HG03108 (cell line): Measurements from ENCODE around the gene ARMH4.
A peak's percentile ranks its signal among the peaks of the same experiment; 100 is the strongest.

Experiments used
- ATAC-seq: cut with Tn5 transposase; IDR thresholded peaks from one replicate; pipeline ENCODE4 v1.9.1; 2021; ENCODE audit warnings: moderate library complexity; ENCODE audit not compliant: unreplicated experiment

The ARMH4 gene, protein sequence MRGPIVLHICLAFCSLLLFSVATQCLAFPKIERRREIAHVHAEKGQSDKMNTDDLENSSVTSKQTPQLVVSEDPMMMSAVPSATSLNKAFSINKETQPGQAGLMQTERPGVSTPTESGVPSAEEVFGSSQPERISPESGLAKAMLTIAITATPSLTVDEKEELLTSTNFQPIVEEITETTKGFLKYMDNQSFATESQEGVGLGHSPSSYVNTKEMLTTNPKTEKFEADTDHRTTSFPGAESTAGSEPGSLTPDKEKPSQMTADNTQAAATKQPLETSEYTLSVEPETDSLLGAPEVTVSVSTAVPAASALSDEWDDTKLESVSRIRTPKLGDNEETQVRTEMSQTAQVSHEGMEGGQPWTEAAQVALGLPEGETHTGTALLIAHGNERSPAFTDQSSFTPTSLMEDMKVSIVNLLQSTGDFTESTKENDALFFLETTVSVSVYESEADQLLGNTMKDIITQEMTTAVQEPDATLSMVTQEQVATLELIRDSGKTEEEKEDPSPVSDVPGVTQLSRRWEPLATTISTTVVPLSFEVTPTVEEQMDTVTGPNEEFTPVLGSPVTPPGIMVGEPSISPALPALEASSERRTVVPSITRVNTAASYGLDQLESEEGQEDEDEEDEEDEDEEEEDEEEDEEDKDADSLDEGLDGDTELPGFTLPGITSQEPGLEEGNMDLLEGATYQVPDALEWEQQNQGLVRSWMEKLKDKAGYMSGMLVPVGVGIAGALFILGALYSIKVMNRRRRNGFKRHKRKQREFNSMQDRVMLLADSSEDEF

DNA sequence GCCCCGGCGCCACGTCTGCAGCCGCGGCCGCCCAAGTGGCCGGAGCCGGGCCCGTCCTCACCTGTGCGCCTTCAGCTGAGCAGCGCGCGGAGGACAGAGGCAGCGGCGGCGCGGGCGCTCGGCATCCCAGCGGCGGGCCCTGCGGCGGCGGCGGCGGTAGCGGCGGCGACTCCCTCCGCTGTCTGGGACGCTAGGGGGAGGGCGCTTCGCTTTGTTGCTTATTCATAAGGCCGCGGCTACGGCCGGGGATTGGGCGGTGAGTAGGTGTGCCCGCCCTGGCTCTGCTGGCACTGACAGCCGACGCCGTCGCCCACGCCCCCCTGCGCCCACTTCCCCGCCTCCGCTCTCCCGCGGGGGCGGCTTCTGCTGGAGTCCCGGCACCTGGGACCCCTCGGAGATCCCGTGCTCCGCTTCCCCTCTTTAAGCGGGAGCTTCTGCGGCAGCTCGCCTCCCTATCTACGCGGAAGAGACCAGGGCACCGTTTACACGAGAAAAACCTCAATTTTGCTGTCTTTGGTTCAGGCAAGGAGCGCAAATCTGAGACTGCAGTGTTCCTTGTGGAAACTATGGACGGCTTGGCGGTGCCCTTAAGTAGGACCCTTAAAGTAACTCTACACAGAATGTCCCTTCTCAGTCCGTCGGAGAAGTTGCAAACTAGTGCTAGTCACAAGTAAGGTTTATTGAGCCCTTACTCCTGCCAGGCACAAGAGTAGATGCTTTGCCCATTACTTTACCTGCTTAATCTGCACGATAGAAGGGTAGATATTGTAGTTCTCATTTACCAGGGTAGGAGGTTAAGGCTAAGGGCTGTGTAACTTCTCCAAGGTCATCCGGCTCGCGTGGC is at the start of gene ARMH4:
ARMH4 (minus strand) TSS at position 200 of the 844 bp plus-strand sequence. CDS start 12,855 bp downstream, outside the sequence.
- peak; percentile 82 for ATAC-seq

DNA sequence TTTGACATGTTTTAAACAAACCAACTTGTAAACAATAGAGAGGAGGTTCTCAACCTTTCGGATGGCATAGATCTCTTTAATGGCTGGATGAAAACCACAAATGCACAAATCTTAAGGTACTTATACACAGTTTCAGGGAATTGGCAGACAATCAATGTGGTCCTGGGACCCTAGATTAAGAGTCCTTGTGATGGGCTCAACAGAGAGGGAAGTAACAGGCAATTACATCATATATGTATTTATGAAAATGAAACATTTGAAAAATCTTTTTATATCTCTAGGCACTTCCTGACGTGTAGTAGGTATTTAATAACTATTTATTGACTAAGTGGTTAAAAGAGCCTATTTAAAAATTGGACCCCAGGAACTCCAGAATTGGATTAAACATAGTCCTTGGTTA is 48.8 kb upstream of the ARMH4 start:
- no peak for ATAC-seq

DNA sequence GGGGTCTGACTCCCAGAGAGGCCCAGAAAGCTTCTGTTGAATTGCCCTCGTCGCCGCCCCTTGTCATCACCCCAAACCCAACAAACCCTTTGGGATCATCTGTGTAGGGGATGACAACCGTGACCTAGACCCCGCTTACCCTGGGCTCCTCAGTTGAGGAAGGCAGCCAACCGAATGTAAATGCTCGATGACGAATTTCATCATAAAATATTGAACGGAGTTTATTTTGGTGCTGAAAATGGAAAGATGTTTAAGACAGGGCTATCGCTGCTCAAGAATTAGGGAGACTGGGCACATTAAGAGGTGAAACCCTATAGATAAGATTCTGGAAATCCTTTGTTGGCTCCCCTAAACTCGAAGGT is 48.4 kb upstream of the ARMH4 start:
- ATAC-seq, result peak; percentile 5

DNA sequence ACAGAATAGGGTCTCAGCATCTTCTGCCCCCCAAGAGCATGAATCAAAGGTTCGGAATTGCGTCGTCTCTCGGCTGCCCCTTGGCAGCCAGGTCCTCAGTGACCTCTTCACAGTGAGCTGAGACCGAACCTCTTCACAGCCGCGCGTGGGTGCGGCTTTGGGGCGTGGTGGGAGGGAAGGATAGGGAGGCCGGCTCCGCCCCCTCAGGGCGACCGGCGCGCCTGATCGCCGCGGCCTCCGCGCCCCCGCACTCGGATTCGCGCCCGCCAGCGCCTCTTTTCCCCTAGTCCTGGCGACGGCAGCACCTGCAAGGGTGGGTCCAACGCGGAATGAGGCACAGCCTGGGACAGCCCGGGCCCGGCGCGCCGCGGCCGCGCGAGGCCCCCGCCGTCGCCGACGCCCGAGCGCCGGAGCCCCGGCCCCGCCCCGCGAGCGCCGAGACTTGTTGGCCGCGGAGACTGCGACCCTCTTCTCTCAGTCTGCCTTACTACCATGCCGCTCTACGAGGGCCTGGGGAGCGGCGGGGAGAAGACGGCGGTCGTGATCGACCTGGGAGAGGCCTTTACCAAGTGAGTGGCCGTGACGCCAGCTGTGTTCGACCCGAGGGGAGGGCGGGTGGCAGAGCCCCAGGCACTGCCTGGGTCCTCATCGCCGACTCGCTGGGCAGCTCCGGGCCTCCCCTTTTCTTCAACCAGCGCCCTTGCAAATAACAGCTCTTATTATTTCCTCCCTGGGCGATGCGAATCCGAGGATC is 47.9 kb upstream of the ARMH4 start, which contains the start of gene ACTR10:
ACTR10 (plus strand) TSS at position 424 of the 754 bp plus-strand sequence; CDS start at position 493, 69 bp downstream.
- ATAC-seq, result peak; percentile 94

DNA sequence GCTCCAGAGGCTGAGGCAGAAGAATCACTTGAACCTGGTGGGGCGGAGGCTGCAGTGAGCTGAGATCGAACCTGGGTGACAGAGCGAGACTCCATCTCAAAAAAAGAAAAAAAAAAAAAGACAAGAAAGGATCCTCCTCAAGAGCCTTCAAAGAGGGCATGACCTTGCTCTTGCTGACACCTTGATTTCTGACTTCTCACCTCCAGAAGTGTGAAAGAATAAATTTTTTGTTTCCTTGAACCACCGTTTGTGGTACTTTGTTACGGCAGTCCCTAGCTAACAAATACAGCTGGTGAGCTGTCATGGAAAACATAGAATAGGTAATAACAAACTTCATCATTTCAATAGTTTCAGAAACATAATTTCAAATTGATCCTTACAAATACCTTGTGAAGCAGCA is 46.1 kb upstream of the ARMH4 start:
- no peak for ATAC-seq

DNA sequence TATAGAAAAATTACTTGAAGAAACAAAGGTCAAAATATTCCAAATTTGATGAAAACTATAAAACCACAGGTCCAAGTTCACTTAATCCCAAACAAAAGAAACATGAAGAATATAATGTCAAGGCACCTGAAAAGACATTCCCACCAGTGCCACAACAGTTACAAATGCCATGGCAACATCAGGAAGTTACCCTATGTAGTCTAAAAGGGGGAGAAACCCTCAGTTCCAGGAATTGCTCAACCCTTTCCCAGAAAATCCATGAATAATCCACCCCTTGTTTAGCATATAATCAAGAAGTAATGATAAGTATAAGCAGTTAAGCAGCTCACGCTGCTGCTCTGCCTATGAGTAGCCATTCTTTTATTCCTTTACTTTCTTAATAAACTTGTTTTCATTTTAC is 44.2 kb upstream of the ARMH4 start:
- no peak for ATAC-seq

DNA sequence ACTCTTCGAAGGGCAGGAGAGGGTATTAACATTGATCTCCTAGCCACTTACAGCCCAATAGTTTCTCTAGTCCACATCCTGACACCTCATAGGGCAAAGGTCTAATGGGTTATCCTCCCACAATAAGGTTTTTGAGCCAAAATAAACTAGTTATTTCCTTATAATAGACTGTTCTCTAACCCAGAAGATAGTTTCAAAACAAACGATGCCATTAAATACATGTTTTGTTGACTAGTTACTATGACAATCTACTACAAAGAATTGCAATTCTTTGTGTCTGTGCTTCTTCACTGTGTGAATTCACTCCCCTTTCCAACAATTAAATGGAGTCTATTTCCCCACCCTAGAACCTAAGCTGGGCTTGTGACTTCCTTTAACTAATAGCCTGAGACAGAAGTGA is 41.5 kb upstream of the ARMH4 start:
- no peak for ATAC-seq

DNA sequence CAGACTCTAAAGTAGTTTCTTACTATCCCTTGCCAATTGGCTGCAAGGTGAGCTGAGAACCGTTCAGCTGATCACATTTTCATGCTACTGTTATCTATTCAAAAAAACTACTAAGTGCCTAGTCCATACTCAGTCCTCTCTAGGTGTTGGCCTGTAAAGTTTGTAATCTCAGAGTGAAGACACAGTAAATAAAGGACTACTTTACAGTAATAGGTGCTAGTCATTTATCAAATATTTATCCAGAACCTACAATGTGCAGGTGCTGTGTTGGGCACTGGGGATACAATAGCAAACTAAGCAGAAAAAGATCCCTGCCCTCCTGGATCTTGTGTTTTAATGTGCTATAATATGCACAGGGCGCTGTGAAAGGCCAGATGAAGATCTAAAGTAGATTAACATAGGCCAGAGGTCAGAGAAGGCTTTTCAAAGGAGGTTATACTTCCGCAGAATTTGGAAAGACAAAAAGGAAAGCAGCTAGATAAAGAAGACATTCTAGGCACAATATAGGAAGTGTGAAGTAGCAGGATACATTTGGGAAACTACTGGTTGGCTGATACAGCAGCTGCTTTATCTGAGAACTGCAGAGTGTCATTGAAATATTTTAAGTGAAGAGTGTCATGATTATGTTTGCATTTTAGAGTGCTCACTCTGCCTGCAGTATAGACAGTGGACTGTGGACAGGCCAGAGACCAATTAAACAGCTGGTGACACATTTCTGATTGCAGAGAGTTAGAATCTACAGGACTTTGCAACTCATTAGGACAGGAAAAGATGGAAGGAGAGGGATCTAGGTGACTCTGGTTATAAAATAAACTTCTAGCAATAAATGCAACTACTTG is 40.0 kb upstream of the ARMH4 start:
- ATAC-seq, result no peak

DNA sequence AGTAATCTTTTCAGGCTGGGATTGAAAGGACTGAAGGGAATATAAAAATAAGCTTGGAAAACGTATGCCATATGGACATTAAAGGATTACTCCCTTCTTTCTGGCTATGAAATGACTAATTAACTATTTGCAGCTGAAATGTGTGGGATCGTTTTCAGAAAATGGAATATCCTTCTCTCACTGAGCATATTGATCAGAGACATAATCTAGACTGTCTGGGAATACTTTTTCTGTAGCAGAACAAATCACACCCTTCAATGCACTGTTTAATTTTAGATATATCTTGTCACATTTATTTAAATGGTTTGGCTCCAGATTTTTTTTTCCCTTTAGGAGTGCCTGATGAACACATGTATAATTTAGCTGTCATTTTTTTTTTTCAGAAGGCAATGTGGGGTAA is 37.2 kb upstream of the ARMH4 start:
- ATAC-seq, result no peak

DNA sequence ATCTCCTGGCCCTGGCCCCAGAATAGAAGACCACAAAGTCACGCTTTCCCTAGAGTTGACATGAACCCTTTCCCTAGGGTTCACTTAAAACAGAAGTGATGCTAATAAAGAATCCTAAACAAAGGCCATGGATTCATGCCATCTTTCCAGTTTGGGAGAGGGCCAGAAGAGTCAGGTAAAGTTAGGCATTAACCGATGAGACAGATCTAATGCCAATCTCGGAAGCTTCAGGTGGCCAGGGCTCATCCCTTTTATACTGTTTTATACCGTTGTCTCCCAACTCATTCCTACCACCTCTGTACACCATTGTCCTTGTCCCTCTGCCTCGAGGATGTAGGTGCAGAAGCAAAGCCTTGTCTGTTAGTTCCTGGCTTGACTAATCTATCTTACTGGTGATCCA is 25.1 kb upstream of the ARMH4 start:
- ATAC-seq, result no peak

DNA sequence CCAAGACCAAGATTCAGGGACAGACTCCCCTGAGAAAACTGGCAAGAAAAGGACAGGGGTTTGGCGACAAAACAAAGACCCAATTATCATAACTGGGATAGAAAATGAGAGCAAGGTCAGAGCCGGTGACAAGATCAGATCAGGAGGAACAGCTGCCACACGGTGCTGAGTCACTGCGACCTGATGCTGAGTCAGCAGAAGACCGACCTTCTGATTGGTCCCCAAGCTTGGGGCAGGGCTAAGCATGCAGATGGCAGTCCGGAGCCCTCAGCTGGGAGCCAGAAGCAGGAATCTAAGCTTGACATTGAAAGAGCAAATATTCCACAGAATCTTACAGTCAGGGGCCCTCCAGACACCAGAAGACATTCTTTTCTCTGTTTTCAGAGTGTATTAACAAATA is 19.1 kb upstream of the ARMH4 start:
- peak; percentile 76 for ATAC-seq

DNA sequence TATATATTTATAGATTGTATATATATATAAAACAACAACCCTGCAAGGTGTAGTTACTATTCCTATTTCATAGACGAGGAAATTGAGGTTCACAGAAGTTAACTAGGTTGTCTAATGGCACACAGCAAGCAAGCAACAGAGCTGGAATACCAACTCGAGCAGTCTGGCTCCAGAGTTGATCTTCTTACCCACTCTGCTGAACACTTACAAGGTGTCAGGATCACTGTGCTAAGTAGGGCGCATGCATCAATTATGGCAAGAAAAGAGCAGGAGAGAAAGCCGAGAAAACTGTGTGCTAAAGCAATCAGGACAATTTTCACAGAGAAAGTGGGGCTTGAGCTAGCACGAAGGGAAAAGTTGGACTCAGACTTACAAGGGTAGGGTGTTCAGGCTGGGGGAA is 15.9 kb upstream of the ARMH4 start:
- ATAC-seq, result no peak

DNA sequence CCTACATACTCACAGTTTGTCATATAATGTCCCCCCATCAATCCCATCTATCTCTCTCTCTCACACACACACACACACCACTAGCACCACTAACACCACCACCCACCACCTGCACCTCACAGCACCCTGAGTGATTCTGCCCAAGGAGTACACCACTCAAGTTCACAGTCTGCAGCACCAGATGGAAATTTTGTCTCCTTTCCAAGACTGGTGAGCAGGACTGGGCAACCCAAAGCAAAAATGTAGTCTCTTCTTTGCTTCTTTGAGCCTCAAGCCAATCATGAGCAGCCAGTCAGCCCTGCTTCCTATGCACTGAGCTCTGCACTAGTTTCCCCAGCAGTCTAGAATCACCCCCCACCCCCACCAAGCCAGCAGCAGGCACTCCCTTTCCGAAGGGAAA is 15.0 kb upstream of the ARMH4 start:
- ATAC-seq, result no peak

DNA sequence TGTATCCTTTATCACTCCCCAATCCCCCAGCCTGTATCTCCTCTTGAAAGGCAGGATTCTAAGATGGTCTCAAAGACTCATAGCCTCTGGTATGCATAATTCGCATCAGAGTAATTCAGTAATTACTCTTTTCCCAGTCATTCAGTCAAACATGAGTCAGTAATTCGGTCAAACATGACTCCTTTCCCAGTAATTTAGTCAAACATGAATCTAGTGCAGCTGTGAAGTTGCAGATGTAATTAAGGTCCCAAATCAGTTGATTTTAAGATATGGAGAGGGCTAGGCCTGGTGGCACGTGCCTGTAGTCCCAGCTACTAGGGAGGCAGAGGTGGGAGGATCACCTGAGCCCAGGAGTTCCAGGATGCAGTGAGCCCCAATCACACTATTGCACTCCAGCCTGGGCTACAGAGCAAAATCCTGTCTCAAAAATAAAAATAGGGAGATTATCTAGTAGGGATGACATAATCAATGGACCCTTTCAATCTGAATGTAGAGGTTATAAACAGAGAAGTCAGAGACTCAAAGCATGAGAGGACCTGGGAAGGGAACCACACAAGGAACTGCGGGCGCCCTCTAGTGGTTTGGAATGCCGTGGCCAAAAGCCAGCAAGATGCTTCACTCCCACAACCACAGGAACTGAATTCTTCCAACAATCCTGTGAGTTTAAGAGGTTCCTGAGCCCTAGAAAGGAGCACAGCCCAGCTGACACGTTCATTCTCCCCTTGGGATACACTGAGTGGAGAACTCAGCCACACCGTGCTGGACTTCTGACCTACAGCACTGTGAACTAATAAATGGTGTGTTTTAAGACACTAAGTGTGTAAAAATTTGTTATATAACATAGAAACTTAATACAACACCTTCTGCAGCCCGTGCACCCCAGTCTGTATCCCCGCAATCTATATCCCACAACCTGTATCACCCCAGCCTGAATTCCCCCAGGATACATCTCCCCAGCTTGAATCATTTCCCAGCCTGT is 14.3 kb upstream of the ARMH4 start:
- no peak for ATAC-seq

DNA sequence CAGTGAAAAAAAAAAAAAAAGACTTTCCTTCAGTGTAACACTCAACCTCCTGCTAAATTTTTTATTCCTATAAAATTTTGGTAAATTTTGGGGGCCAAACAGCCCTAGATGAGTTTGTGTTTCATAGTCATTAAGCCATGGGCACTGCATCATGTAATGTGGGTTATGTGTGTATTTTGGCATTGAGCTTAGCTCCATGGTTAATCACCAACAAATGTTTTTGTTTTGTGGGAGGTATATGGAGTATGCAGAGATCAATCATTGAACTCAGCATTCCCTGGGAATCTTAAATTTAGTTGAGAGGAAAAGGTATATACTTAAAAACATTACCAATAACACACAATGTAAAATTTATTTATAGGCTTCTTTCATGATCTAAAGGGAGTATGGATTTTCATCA is 8.5 kb upstream of the ARMH4 start:
- ATAC-seq, result no peak

DNA sequence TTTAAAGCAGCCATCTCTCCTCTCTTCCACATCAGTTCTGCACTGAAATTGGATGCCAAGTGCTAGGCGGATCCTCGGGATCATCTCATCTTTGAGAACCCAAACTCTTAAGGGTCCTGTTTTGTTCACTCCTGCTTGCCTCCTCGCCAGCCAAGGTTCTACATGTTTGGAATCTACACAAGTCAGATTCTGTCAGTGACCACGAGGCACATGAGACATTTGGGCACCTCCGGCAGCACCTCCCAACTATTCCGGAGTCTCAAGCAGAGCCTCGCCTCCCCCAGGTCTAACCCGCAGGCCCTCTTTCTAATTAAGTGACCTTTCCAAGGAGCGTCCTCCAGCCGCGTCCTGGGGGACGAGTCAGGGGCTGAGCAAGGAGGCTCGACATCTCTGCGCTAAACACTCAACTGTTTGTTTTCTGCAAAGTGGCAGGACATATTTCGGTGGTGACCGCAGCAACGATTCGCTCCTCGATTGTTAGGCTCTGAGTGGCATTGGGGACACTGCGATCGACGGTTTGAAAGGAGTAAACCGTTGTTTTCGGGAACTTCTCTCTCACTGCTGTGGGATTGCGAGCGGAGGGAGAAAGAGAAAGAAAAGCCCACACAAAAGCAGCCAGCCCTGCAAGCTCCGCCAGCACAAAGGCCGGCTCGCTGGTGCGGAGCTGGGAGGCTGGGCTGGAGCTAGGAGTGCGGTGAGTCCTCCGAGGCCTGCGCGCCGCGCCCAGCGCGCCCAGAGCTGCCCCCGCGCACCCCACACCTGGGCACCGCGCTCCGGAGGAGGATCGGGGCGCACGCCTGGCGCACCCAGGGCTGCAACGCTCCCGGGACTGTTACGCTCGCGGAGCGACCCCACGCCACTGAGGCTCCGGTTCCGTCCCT is 640 bp downstream of the ARMH4 start:
- ATAC-seq, result no peak

DNA sequence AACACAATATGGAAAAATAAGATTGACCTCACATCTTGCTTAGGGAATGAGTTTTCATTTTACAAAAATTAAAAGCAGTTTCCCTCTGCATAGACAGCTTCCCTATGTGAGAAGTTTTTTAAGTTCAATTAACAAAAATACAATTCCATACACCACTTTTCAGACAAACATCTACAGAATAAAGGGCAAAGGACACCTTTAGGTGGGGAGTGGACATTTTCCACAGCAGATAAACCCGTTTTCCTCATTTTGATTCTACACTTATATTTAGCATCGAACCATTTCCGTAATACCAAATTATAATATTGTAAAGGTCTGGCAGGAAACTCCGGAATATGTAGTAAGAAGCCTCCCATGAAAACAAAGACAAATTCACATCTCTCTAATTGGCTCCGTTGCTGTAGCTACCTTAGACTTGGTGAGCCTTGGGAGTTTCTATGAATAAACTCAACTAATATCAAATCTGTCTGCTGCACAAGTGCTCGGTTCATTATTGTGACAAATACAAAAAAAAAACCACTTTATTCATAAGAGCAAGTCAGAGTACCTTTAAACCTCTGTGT is 1.7 kb downstream of the ARMH4 start:
- no peak for ATAC-seq
